ENCODE data around the gene MBNL3. TPM values are rescaled to one million over a fixed set of nuclear protein-coding genes. Genes with fewer than 3 reads are reported as not detected.

Gene MBNL3
- total and polyA plus RNA-seq, 9 of the 15 experiments (the other 6 are each of a cell fraction or from before 2014, with no cell fraction given) = under 0.01 to 0.25 (median 0.16) TPM

GRCh38 chrX:132330156-132330729 lies 158.6 kb downstream of the MBNL3 start:
- TF ChIP-seq ZFPM2 (CRISPR knock-in tag; IDR thresholded peaks at IDR 0.05) (no peak), FOSL1 (tag; conservative IDR thresholded peaks at IDR 0.05) (no peak), LEF1 (IDR thresholded peaks at IDR 0.05) (no peak), KLF16 (IDR thresholded peaks at IDR 0.05) (no peak), BMI1 (IDR thresholded peaks at IDR 0.05; ENCODE audit: low read length) (no peak), ZNF318 (IDR thresholded peaks at IDR 0.05; ENCODE audit: borderline replicate concordance in 1 of 2, low read depth in 1 of 2) (no peak), ZZZ3 (IDR thresholded peaks at IDR 0.05) (no peak), PHB2 (IDR thresholded peaks at IDR 0.05; ENCODE audit: low read depth) (no peak), FOXA3 (CRISPR knock-in tag; conservative IDR thresholded peaks at IDR 0.05 in 1 of 2, IDR thresholded peaks at IDR 0.05 in 1 of 2) (no peak), JUN (IDR thresholded peaks at IDR 0.05; ENCODE audit: borderline replicate concordance, low read depth, low read length) (no peak), JUN (CRISPR knock-in tag; IDR thresholded peaks at IDR 0.05; ENCODE audit: borderline replicate concordance) (no peak), ZNF277 (CRISPR knock-in tag; IDR thresholded peaks at IDR 0.05; ENCODE audit: borderline replicate concordance) (no peak), MED1 (CRISPR knock-in tag; IDR thresholded peaks at IDR 0.05; ENCODE audit: borderline replicate concordance) (no peak), ZNF3 (CRISPR knock-in tag; IDR thresholded peaks at IDR 0.05) (no peak), ZC3H4 (CRISPR knock-in tag; IDR thresholded peaks at IDR 0.05; ENCODE audit: borderline replicate concordance) (no peak)
- Histone ChIP-seq H3K27ac (ENCODE audit: extremely low read depth, low read depth, low read length) (no peak overlapping the region), H3K9me1 (ENCODE audit: control insufficient read depth, insufficient read depth, low read length) (no peaks in the 10 kb centered on the region), H3K4me2 (ENCODE audit: insufficient read depth, low read length) (no peak overlapping the region), H2AFZ (ENCODE audit: low read depth, low read length) (no peak overlapping the region), H3K9ac (ENCODE audit: insufficient read depth in 1 of 2, low read depth in 2 of 2, low read length in 2 of 2) (no peak overlapping the region), H4K20me1 (replicated peaks; ENCODE audit: control insufficient read depth, insufficient read depth, low read length) (no peaks in the 10 kb centered on the region), H3K36me3 (ENCODE audit: control insufficient read depth, insufficient read depth, low read length) (no peaks in the 10 kb centered on the region), H3K9me3 (replicated peaks; ENCODE audit: control insufficient read depth, insufficient read depth, low read depth, low read length) (no peaks in the 10 kb centered on the region), H3K27me3 (ENCODE audit: control insufficient read depth in 2 of 2, insufficient read depth in 2 of 2, low read length in 2 of 2) (no peaks in the 10 kb centered on the region), H3K79me2 (ENCODE audit: control insufficient read depth, insufficient read depth, low read length) (no peaks in the 10 kb centered on the region), H3K4me3 (no peak overlapping the region), H3K4me1 (replicated peaks in 1 of 2; ENCODE audit: control insufficient read depth in 2 of 2, insufficient read depth in 2 of 2, low read length in 2 of 2) (no peaks in the 10 kb centered on the region)
- ChIA-PET POLR2A (no interaction called here), CTCF (ENCODE audit: low intra/inter-chr PET ratio) (no interaction called here)
- WGBS (ENCODE audit: insufficient coverage, low coverage, missing lambda C conversion rate) = 0% methylated on average over 2 of the region's 2 CpGs
- ATAC-seq (no peak), DNase-seq (ENCODE audit: extremely low read depth in 1 of 4, low spot score in 3 of 4) (no peak), FAIRE-seq (no peak)
- in situ Hi-C loops (cut with MboI) = no loop called here
- intact Hi-C loops (cut with micrococcal nuclease) = no loop called here
- BruUV-seq (replicated peaks) = no TSS peak
